Karpas-422 (cell line): Measurements from ENCODE around the gene DDX28. TPM values are rescaled to one million over a fixed set of nuclear protein-coding genes. Genes with fewer than 3 reads are reported as not detected.
"Not testable (repeated sequence)": the region's sequence is repeated elsewhere in the genome, so short reads cannot be mapped to it uniquely, and the experiment has no call there.

Experiments
- DNase-seq: peaks from one replicate; pipeline ENCODE4 v3.0.0-alpha.2; 2015
- H2AFZ ChIP-seq: fragments of 200-600 bp; sonication (generic); 2 replicates; pipeline ENCODE4 v1.6.1; 2014; ENCODE audit warnings: antibody characterized with exemption, low read length, mixed read lengths
- H3K27ac ChIP-seq: fragments of 200-600 bp; sonication (generic); 2 replicates; pipeline ENCODE4 v1.5.1; 2014; ENCODE audit warnings: mild to moderate bottlenecking, low read length, moderate library complexity
- H3K27me3 ChIP-seq: fragments of 200-600 bp; sonication (generic); 2 replicates; pipeline ENCODE4 v1.6.1; 2014; ENCODE audit warnings: low read length, mixed read lengths
- H3K36me3 ChIP-seq: fragments of 200-600 bp; sonication (generic); 2 replicates; pipeline ENCODE4 v1.6.1; 2014; ENCODE audit warnings: low read length, mixed read lengths; ENCODE audit not compliant: insufficient read depth
- H3K4me1 ChIP-seq: fragments of 200-600 bp; sonication (generic); 2 replicates; pipeline ENCODE4 v1.6.1; 2014; ENCODE audit warnings: mild to moderate bottlenecking, low read length, mixed read lengths
- H3K4me2 ChIP-seq: fragments of 200-600 bp; sonication (generic); 2 replicates; pipeline ENCODE4 v1.6.1; 2014; ENCODE audit warnings: low read length, low read depth, mild to moderate bottlenecking; ENCODE audit not compliant: poor library complexity, severe bottlenecking
- H3K4me3 ChIP-seq: fragments of 200-600 bp; sonication (generic); 2 replicates; pipeline ENCODE4 v1.5.1; 2014; ENCODE audit warnings: mild to moderate bottlenecking, antibody characterized with exemption, low read length, mixed read lengths
- H3K79me2 ChIP-seq: fragments of 200-600 bp; sonication (generic); 2 replicates; pipeline ENCODE4 v1.6.1; 2014; ENCODE audit warnings: mild to moderate bottlenecking, low read length, mixed read lengths
- H3K9ac ChIP-seq: fragments of 200-600 bp; sonication (generic); 2 replicates; pipeline ENCODE4 v1.6.0; 2014; ENCODE audit warnings: low read length
- H3K9me2 ChIP-seq: fragments of 200-600 bp; sonication (generic), shearing (Covaris generic); replicated peaks from 2 replicates; pipeline ENCODE4 v1.6.0; 2014; ENCODE audit warnings: mild to moderate bottlenecking, low read length, moderate library complexity; ENCODE audit not compliant: insufficient read depth
- H3K9me3 ChIP-seq: fragments of 300-700, 200-600 bp; sonication (generic); 2 replicates; pipeline ENCODE4 v1.6.1; 2014; ENCODE audit warnings: low read length, mixed read lengths
- H4K20me1 ChIP-seq: fragments of 200-600 bp; sonication (generic); 2 replicates; pipeline ENCODE4 v1.6.1; 2014; ENCODE audit warnings: mild to moderate bottlenecking, antibody characterized with exemption, low read length, low read depth; ENCODE audit not compliant: insufficient read depth
- small RNA-seq: library from RNA; depleted of rRNA; stranded (forward); fragments of <200 nt; gene quantifications from one replicate; pipeline ENCODE3, GENCODE V24; 2014
- total RNA-seq: library from RNA; depleted of rRNA; stranded (reverse); fragments of >200 nt; shearing (Covaris generic); gene quantifications from 2 replicates; pipeline ENCODE4 v1.2.3, GENCODE V29; 2014; ENCODE audit warnings: low replicate concordance; rRNA removed

Gene DDX28
- total RNA-seq, 1 experiment from 2014 or later = 10.8 TPM

DNA sequence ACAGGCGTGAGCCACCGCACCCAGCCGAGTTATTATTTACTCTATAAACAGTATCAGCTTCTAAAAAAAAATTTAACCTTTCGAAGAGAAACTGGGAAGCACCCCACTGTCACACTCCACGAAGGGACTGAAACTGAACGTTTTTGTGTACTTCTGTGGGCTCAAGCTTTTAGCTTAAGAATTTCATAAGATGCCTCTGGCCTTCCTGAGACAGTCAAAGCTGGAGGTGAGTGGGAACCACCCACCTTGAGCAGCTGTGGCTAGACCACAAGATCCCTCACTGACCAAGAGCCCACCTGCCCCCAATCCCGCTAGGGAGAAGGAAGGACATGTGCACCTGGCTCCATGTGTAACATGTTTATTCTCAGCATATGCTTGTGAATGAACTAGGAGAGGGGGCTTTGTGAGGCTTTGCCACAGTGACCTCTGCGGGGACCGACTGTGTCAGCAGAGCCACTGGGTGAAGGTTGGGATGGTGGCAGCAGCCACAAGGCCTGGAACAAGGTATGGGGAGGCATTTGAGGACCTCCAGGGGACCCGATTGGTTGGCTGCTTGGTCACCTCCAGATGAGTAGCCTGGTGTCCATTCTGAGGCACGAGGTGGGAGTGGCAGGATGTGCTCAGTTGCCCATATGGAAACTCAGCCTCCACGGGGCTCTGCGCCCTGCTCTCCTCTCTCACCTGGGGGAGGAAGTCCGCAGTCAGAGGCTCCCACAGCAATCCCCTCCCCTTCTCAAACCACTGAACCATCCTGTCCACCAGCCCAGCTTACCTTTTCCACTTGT lies 47.5 kb downstream of the DDX28 start:
- no peaks in the 10 kb centered on the region for H3K4me1 ChIP-seq
- no peak overlapping the region for H3K9ac ChIP-seq
- H3K9me3 ChIP-seq = no peaks in the 10 kb centered on the region
- no peaks in the 10 kb centered on the region for H3K36me3 ChIP-seq
- no peaks in the 10 kb centered on the region for H4K20me1 ChIP-seq
- H3K4me2 ChIP-seq = no peak overlapping the region
- no peaks in the 10 kb centered on the region for H3K9me2 ChIP-seq
- no peaks in the 10 kb centered on the region for H3K27me3 ChIP-seq
- DNase-seq = no peak
- H3K4me3 ChIP-seq = no peak overlapping the region
- H3K79me2 ChIP-seq = no peaks in the 10 kb centered on the region
- no peak overlapping the region for H2AFZ ChIP-seq
- H3K27ac ChIP-seq = no peak overlapping the region

DNA sequence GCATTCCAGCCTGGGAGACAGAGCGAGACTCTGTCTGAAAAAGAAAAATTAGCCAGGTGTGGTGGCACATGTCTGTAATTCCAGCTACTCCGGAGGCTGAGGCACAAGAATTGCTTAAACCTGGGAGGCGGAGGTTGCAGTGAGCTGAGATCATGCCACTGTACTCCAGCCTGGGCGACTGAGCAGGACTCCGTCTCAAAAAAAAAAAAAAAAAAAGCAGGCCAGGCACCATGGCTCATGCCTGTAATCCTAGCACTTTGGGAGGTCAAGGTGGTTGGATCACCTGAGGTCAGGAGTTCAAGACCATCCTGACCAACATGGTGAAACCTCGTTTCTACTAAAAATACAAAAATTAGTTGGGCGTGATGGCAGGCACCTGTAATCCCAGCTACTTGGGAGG lies 50.7 kb downstream of the DDX28 start:
- not testable (repeated sequence) for H3K4me3 ChIP-seq, H4K20me1 ChIP-seq, H3K27ac ChIP-seq, H2AFZ ChIP-seq, H3K79me2 ChIP-seq, H3K27me3 ChIP-seq, H3K4me2 ChIP-seq, H3K9me2 ChIP-seq, DNase-seq, H3K36me3 ChIP-seq, H3K9me3 ChIP-seq, H3K9ac ChIP-seq
- H3K4me1 ChIP-seq = peaks cover 14% of the 10 kb centered on the region

DNA sequence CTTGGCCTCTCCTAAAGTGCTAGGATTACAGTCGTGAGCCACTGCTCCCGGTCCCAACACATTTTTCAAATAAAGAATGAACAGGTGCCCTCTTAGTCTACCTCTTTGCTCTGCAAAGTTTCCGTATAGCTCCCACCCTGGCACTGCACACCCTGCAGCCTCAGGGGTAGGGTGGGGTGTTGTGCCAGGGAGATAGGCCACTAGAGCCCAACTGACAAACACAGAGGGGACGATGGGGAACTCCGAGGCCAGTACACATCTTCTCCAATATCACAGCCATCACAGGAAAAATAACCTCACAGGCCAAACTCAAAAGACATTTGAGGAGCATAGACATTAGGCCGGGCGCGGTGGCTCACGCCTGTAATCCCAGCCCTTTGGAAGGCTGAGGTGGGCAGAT lies 51.9 kb downstream of the DDX28 start:
- H3K27ac ChIP-seq = no peak overlapping the region
- no peak for DNase-seq
- no peak overlapping the region for H3K4me3 ChIP-seq
- H3K27me3 ChIP-seq = no peaks in the 10 kb centered on the region
- no peaks in the 10 kb centered on the region for H3K9me2 ChIP-seq
- no peaks in the 10 kb centered on the region for H4K20me1 ChIP-seq
- H3K9ac ChIP-seq = no peak overlapping the region
- H3K79me2 ChIP-seq = no peaks in the 10 kb centered on the region
- no peak overlapping the region for H2AFZ ChIP-seq
- H3K4me1 ChIP-seq = peaks cover 20% of the 10 kb centered on the region
- no peaks in the 10 kb centered on the region for H3K9me3 ChIP-seq
- H3K36me3 ChIP-seq = no peaks in the 10 kb centered on the region
- no peak overlapping the region for H3K4me2 ChIP-seq

Small RNA genes within 50 kb of the gene (small RNA-seq; reads per million reads assigned to genes)
- not detected for gene RNU6-359P

Other genes with a start within 250 kb of the DDX28 start
- 9.3 and 10.7 TPM in 2 replicates for gene RANBP10, start 216.7 kb downstream of the DDX28 start, total RNA-seq
- 0.52 and 1.1 TPM in 2 replicates for gene TSNAXIP1, start 216.3 kb downstream of the DDX28 start, total RNA-seq
- gene THAP11, start 180.9 kb downstream of the DDX28 start, total RNA-seq = 57.1 and 89.9 TPM in 2 replicates
- 179 and 237 TPM in 2 replicates for gene NUTF2, start 176.3 kb downstream of the DDX28 start, total RNA-seq
- gene CENPT, start 175.5 kb downstream of the DDX28 start, total RNA-seq = 22.0 and 36.0 TPM in 2 replicates
- 46.4 and 52.1 TPM in 2 replicates for gene EDC4, start 150.2 kb downstream of the DDX28 start, total RNA-seq
- gene NRN1L, start 138.3 kb downstream of the DDX28 start, total RNA-seq = 0.56 TPM in 1 of 2 replicates, not detected in the other
- 7.2 and 14.2 TPM in 2 replicates for gene PSKH1, start 130.0 kb downstream of the DDX28 start, total RNA-seq
- 1.0 and 1.6 TPM in 2 replicates for gene CTRL, start 91.4 kb downstream of the DDX28 start, total RNA-seq
- gene PSMB10, start 86.4 kb downstream of the DDX28 start, total RNA-seq = 92.4 and 264 TPM in 2 replicates
- 1.1 and 1.3 TPM in 2 replicates for gene LCAT, start 79.1 kb downstream of the DDX28 start, total RNA-seq
- 11.0 and 15.4 TPM in 2 replicates for gene SLC12A4, start 54.6 kb downstream of the DDX28 start, total RNA-seq
- gene DPEP3, start 42.7 kb downstream of the DDX28 start, total RNA-seq = not detected in 2 replicates
- not detected in 2 replicates for gene DPEP2, start 23.7 kb downstream of the DDX28 start, total RNA-seq
- not detected in 2 replicates for gene DPEP2NB, start 7.3 kb downstream of the DDX28 start, total RNA-seq
- gene DUS2, start 52 bp upstream of the DDX28 start, total RNA-seq = 23.7 and 35.8 TPM in 2 replicates
- gene NFATC3, start 62.1 kb upstream of the DDX28 start, total RNA-seq = 39.1 and 72.3 TPM in 2 replicates
- gene ESRP2, start 212.9 kb upstream of the DDX28 start, total RNA-seq = not detected in 2 replicates
- 8.7 and 14.3 TPM in 2 replicates for gene PLA2G15, start 222.1 kb upstream of the DDX28 start, total RNA-seq
- 44.2 and 83.2 TPM in 2 replicates for gene SLC7A6, start 241.3 kb upstream of the DDX28 start, total RNA-seq